ENCODE results near the gene HNRNPA0. TPM values are rescaled to one million over a fixed set of nuclear protein-coding genes. Genes with fewer than 3 reads are reported as not detected.

Gene HNRNPA0
- total RNA-seq, 4 donors from 2014 or later, result 5.9 to 44.7 (median 21.0) TPM

DNA sequence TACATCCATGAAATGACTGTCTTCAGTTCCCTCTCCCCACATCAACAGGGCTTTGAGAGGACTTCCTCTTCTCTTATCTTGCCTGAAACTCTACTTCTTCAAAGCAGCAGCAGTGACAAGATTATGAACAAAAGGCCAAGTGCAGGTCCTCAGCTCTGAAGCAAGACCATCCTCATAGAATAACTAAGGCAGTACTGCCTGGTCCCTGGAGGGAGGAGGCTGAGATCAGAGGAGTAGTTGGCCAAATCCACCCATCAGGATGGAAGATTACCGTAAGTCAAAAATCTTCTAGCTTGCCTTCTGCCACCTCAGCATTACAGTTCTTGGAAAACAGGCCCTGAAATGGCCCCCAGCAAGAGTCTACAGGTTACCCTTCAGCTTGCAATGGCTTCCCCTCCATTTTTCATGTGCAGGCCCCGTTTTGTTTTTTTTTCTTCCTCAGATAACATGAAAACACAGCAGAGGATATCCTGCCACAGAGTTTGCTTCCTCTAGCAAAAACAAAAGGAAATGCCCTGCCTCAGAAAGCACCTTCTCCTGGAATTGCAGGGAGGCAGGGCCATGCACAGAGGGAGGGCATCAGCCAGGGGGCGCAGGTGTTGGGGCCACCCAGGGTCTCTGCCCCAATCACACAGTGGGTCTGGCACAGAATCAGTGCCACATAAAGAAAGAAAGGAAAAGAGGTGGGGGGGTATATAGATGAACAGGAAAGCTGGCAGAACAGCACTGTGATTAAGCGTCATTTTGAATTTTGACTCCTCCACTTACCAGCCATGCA is 58.3 kb downstream of the HNRNPA0 start:
- Histone ChIP-seq H3K9me3 (no peaks in the 10 kb centered on the region), H3K4me1 (no peaks in the 10 kb centered on the region), H3K27ac (peak overlapping the region; percentile 7 to 39), H3K4me3 (no peak overlapping the region), H3K27me3 (no peaks in the 10 kb centered on the region), H3K36me3 (no peaks in the 10 kb centered on the region)
- DNase-seq, result peak in 1 of 2 donors; percentile 17
- intact Hi-C loops (cut with DNase I; ENCODE audit: low total_unique reads), result no loop called here
- TF ChIP-seq, protein P1, sequence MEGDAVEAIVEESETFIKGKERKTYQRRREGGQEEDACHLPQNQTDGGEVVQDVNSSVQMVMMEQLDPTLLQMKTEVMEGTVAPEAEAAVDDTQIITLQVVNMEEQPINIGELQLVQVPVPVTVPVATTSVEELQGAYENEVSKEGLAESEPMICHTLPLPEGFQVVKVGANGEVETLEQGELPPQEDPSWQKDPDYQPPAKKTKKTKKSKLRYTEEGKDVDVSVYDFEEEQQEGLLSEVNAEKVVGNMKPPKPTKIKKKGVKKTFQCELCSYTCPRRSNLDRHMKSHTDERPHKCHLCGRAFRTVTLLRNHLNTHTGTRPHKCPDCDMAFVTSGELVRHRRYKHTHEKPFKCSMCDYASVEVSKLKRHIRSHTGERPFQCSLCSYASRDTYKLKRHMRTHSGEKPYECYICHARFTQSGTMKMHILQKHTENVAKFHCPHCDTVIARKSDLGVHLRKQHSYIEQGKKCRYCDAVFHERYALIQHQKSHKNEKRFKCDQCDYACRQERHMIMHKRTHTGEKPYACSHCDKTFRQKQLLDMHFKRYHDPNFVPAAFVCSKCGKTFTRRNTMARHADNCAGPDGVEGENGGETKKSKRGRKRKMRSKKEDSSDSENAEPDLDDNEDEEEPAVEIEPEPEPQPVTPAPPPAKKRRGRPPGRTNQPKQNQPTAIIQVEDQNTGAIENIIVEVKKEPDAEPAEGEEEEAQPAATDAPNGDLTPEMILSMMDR (IDR thresholded peaks at IDR 0.05), result peak in 1 of 4 experiments; percentile 22
- TF ChIP-seq POLR2A (IDR thresholded peaks at IDR 0.05), result no peak

Other genes starting within 250 kb of the HNRNPA0 start
- 10 to 100 TPM in 2 of 4 donors, 1 to 10 TPM in 2; 3.1 to 21.8 (median 8.9) TPM for gene KLHL3, start 18.3 kb downstream of the HNRNPA0 start, total RNA-seq
- gene MYOT, start 113.5 kb upstream of the HNRNPA0 start, total RNA-seq, result 1 to 10 TPM in 3 of 4 donors, under 1 TPM in 1; 0.51 to 2.7 (median 1.1) TPM
- not detected for gene PKD2L2, start 135.1 kb upstream of the HNRNPA0 start, total RNA-seq

Data from uterus (tissue), 4 donors.